ENCODE results near the gene RD3L.
A peak's percentile ranks its signal among the peaks of the same experiment; 100 is the strongest.

The RD3L gene

GRCh38 chr14:103905842-103906456 lies 36.4 kb downstream of the RD3L start:
- no peak overlapping the region for H3K4me3 ChIP-seq (ENCODE audit: low read depth, low read length)
- no peak for DNase-seq (ENCODE audit: low read depth)
- TF ChIP-seq CTCF (IDR thresholded peaks at IDR 0.05; ENCODE audit: insufficient read depth, low read depth, low read length, missing control alignments): peak; percentile 24

- TF ChIP-seq CTCF (IDR thresholded peaks at IDR 0.05; ENCODE audit: insufficient read depth, low read depth, low read length, missing control alignments): no peak
- H3K4me3 ChIP-seq (ENCODE audit: low read depth, low read length): no peak overlapping the region
- no peak for DNase-seq (ENCODE audit: low read depth)
These were observed 37.7 kb downstream of the RD3L start for GRCh38 chr14:103904493-103905107.

GRCh38 chr14:103899833-103900232 lies 42.5 kb downstream of the RD3L start:
- no peak for DNase-seq (ENCODE audit: low read depth)
- no peak for TF ChIP-seq CTCF (IDR thresholded peaks at IDR 0.05; ENCODE audit: insufficient read depth, low read depth, low read length, missing control alignments)
- no peak overlapping the region for H3K4me3 ChIP-seq (ENCODE audit: low read depth, low read length)

GRCh38 chr14:103899316-103899715 lies 43.0 kb downstream of the RD3L start:
- DNase-seq (ENCODE audit: low read depth): no peak
- no peak overlapping the region for H3K4me3 ChIP-seq (ENCODE audit: low read depth, low read length)
- no peak for TF ChIP-seq CTCF (IDR thresholded peaks at IDR 0.05; ENCODE audit: insufficient read depth, low read depth, low read length, missing control alignments)

- no peak overlapping the region for H3K4me3 ChIP-seq (ENCODE audit: low read depth, low read length)
- DNase-seq (ENCODE audit: low read depth): no peak
- TF ChIP-seq CTCF (IDR thresholded peaks at IDR 0.05; ENCODE audit: insufficient read depth, low read depth, low read length, missing control alignments): no peak
These were observed 43.6 kb downstream of the RD3L start for GRCh38 chr14:103898711-103899110.

GRCh38 chr14:103898204-103898603 lies 44.1 kb downstream of the RD3L start:
- no peak overlapping the region for H3K4me3 ChIP-seq (ENCODE audit: low read depth, low read length)
- DNase-seq (ENCODE audit: low read depth): no peak
- TF ChIP-seq CTCF (IDR thresholded peaks at IDR 0.05; ENCODE audit: insufficient read depth, low read depth, low read length, missing control alignments): no peak
